ENCODE measurements around the gene BTG1.
"Not testable (repeated sequence)": the region's sequence is repeated elsewhere in the genome, so short reads cannot be mapped to it uniquely, and the experiment has no call there.

Gene BTG1

GRCh38 chr12:92146497-92147224 lies 1.0 kb upstream of the BTG1 start:
- DNase-seq = no peak

GRCh38 chr12:92145481-92145730 lies 240 bp downstream of the BTG1 start:
- no peak for DNase-seq

- DNase-seq = peak; percentile 59 to 60
Measured at GRCh38 chr12:92144631-92145480, 790 bp downstream of the BTG1 start.

GRCh38 chr12:92143686-92144630 lies 1.7 kb downstream of the BTG1 start:
- peak; percentile 67 to 71 for DNase-seq

- DNase-seq = no peak
Measured at GRCh38 chr12:92143258-92143657, 2.4 kb downstream of the BTG1 start.

- no peak for DNase-seq
Measured at GRCh38 chr12:92142251-92142926, 3.3 kb downstream of the BTG1 start.

GRCh38 chr12:92141591-92142121 lies 4.0 kb downstream of the BTG1 start:
- DNase-seq = peak in 1 of 2 donors; percentile 41

- no peak for DNase-seq
Measured at GRCh38 chr12:92140896-92141536, 4.6 kb downstream of the BTG1 start.

GRCh38 chr12:92140156-92140555 lies 5.5 kb downstream of the BTG1 start:
- DNase-seq = no peak

- no peak for DNase-seq
Measured at GRCh38 chr12:92139634-92140150, 6.0 kb downstream of the BTG1 start.

GRCh38 chr12:92138626-92139025 lies 7.0 kb downstream of the BTG1 start:
- DNase-seq = no peak

- DNase-seq = no peak
Measured at GRCh38 chr12:92138144-92138543, 7.5 kb downstream of the BTG1 start.

- DNase-seq = no peak
Measured at GRCh38 chr12:92136965-92137721, 8.5 kb downstream of the BTG1 start.

GRCh38 chr12:92136026-92136730 lies 9.5 kb downstream of the BTG1 start:
- DNase-seq = no peak

- DNase-seq = not testable (repeated sequence)
Measured at GRCh38 chr12:92135541-92135940, 10.1 kb downstream of the BTG1 start.

GRCh38 chr12:92134638-92135274 lies 10.9 kb downstream of the BTG1 start:
- no peak for DNase-seq

GRCh38 chr12:92133795-92134637 lies 11.6 kb downstream of the BTG1 start:
- DNase-seq = no peak

- no peak for DNase-seq
Measured at GRCh38 chr12:92133171-92133570, 12.5 kb downstream of the BTG1 start.

GRCh38 chr12:92132288-92132687 lies 13.4 kb downstream of the BTG1 start:
- no peak for DNase-seq

All from activated CD4-positive, alpha-beta T cell treated with anti-CD3 and anti-CD28 coated beads for 4 hours (primary cell).